Osteoblast (primary cell): ENCODE data around the gene DENND1B. TPM values are rescaled to one million over a fixed set of nuclear protein-coding genes. Genes with fewer than 3 reads are reported as not detected.

Experiments
- DNase-seq: peaks from one replicate; pipeline ENCODE4 v3.0.0; 2011; ENCODE audit warnings: low spot score, mixed read lengths; ENCODE audit not compliant: insufficient read length; ENCODE audit errors: missing footprints
- H2AFZ ChIP-seq: 2 replicates; pipeline ENCODE4 v1.6.0; 2011; ENCODE audit warnings: mild to moderate bottlenecking, low read length
- H3K27ac ChIP-seq: 2 replicates; pipeline ENCODE4 v1.5.1; 2011; ENCODE audit warnings: mild to moderate bottlenecking, low read depth, low read length, moderate library complexity
- H3K27me3 ChIP-seq: 2 replicates; pipeline ENCODE4 v1.6.0; 2012; ENCODE audit warnings: mild to moderate bottlenecking, control low read depth, inconsistent platforms, low read length, moderate library complexity; ENCODE audit not compliant: insufficient read depth
- H3K36me3 ChIP-seq: 2 replicates; pipeline ENCODE4 v1.5.1; 2011; ENCODE audit warnings: mild to moderate bottlenecking, low read length, control low read depth, moderate library complexity; ENCODE audit not compliant: insufficient read depth
- H3K4me1 ChIP-seq: 2 replicates; pipeline ENCODE4 v1.5.1; 2011; ENCODE audit warnings: mild to moderate bottlenecking, low read length, control low read depth, moderate library complexity; ENCODE audit not compliant: insufficient read depth
- H3K4me2 ChIP-seq: 2 replicates; pipeline ENCODE4 v1.6.0; 2011; ENCODE audit warnings: mild to moderate bottlenecking, low read length; ENCODE audit not compliant: insufficient read depth
- H3K4me3 ChIP-seq: fragments of 200-600 bp; sonication (generic); 3 replicates; pipeline ENCODE4 v1.5.1; 2012; ENCODE audit warnings: mild to moderate bottlenecking, low read length, inconsistent platforms; ENCODE audit not compliant: insufficient read depth
- H3K79me2 ChIP-seq: 2 replicates; pipeline ENCODE4 v1.6.0; 2012; ENCODE audit warnings: mild to moderate bottlenecking, low read length, control low read depth, inconsistent platforms; ENCODE audit not compliant: insufficient read depth
- H3K9me3 ChIP-seq: 2 replicates; pipeline ENCODE4 v1.5.1; 2011; ENCODE audit warnings: low read depth, low read length, control low read depth
- H4K20me1 ChIP-seq: 2 replicates; pipeline ENCODE4 v1.6.0; 2012; ENCODE audit warnings: mild to moderate bottlenecking, low read length, control low read depth; ENCODE audit not compliant: insufficient read depth
- CTCF ChIP-seq: IDR thresholded peaks from 2 replicates; pipeline ENCODE4 v1.5.1; 2011; ENCODE audit warnings: mild to moderate bottlenecking, low read depth, low read length, moderate library complexity; ENCODE audit errors: extremely low read depth
- total RNA-seq: library from RNA; depleted of rRNA; stranded (reverse); fragments of >200 nt; gene quantifications from 2 replicates; pipeline ENCODE4 v1.2.3, GENCODE V29; 2012

DENND1B gene
- total RNA-seq, 1 donor = 22.4 TPM

- Histone ChIP-seq H3K79me2 (peaks cover 4% of the 10 kb centered on the region), H3K4me1 (no peaks in the 10 kb centered on the region), H3K36me3 (no peaks in the 10 kb centered on the region), H3K9me3 (no peaks in the 10 kb centered on the region), H2AFZ (no peak overlapping the region), H3K4me3 (no peak overlapping the region), H3K4me2 (no peak overlapping the region), H3K27me3 (no peaks in the 10 kb centered on the region), H4K20me1 (no peaks in the 10 kb centered on the region), H3K27ac (no peak overlapping the region)
- TF ChIP-seq CTCF = no peak
- DNase-seq = no peak
Observed at GRCh38 chr1:197686702-197687355, 88.5 kb downstream of the DENND1B start.

- Histone ChIP-seq H3K27me3 (no peaks in the 10 kb centered on the region), H3K4me2 (no peak overlapping the region), H3K36me3 (no peaks in the 10 kb centered on the region), H3K4me1 (no peaks in the 10 kb centered on the region), H3K9me3 (no peaks in the 10 kb centered on the region), H2AFZ (no peak overlapping the region), H3K4me3 (no peak overlapping the region), H4K20me1 (no peaks in the 10 kb centered on the region), H3K79me2 (peaks cover 4% of the 10 kb centered on the region), H3K27ac (no peak overlapping the region)
- no peak for TF ChIP-seq CTCF
- DNase-seq = no peak
Observed at GRCh38 chr1:197686231-197686630, 89.0 kb downstream of the DENND1B start.

GRCh38 chr1:197685785-197686184, 89.5 kb downstream of the DENND1B start:
- Histone ChIP-seq H4K20me1 (no peaks in the 10 kb centered on the region), H3K4me3 (no peak overlapping the region), H3K27me3 (no peaks in the 10 kb centered on the region), H3K9me3 (no peaks in the 10 kb centered on the region), H2AFZ (no peak overlapping the region), H3K4me1 (no peaks in the 10 kb centered on the region), H3K27ac (no peak overlapping the region), H3K36me3 (no peaks in the 10 kb centered on the region), H3K4me2 (no peak overlapping the region), H3K79me2 (peaks cover 4% of the 10 kb centered on the region)
- TF ChIP-seq CTCF = no peak
- DNase-seq = no peak

GRCh38 chr1:197683895-197684553, 91.3 kb downstream of the DENND1B start:
- Histone ChIP-seq H3K36me3 (no peaks in the 10 kb centered on the region), H3K27me3 (no peaks in the 10 kb centered on the region), H3K4me2 (no peak overlapping the region), H3K79me2 (peaks cover 4% of the 10 kb centered on the region), H3K4me3 (no peak overlapping the region), H3K9me3 (no peaks in the 10 kb centered on the region), H2AFZ (no peak overlapping the region), H4K20me1 (no peaks in the 10 kb centered on the region), H3K27ac (no peak overlapping the region), H3K4me1 (no peaks in the 10 kb centered on the region)
- TF ChIP-seq CTCF = no peak
- DNase-seq = no peak
